Omental fat pad (tissue), 4 donors: ENCODE measurements around the gene EIPR1. TPM values are rescaled to one million over a fixed set of nuclear protein-coding genes. Genes with fewer than 3 reads are reported as not detected.

ENCODE experiments used
- ATAC-seq: fragments of 150-250 bp; one replicate; pipeline ENCODE4 v1.9.1; 2016; ENCODE audit warnings: mild to moderate bottlenecking, moderate library complexity; ENCODE audit not compliant: low FRiP score
- DNase-seq: peaks from one replicate; pipeline ENCODE4 v3.0.0-alpha.2; 2019; ENCODE audit warnings: low spot score
- total RNA-seq, 4 donors: library from RNA; depleted of rRNA; stranded (reverse); fragments of >200 nt; gene quantifications; one replicate each; pipeline ENCODE4 v1.1.0, GENCODE V29; 2016
- TF ChIP-seq, protein P1 (sequence below), 3 donors: fragments of 450-650 bp; IDR thresholded peaks; one replicate each; pipeline ENCODE4 v1.5.1; 2016 to 2017; ENCODE audit warnings: antibody characterized with exemption in 3 of 3, mild to moderate bottlenecking in 3 of 3, moderate library complexity in 2 of 3

EIPR1 gene
- total RNA-seq, 4 donors from 2014 or later: 18.5 to 29.8 (median 21.5) TPM

GRCh38 chr2:3195641-3196476 is 181.8 kb downstream of the EIPR1 start:
- DNase-seq (no peak), ATAC-seq (no peak)
- TF ChIP-seq, protein P1, sequence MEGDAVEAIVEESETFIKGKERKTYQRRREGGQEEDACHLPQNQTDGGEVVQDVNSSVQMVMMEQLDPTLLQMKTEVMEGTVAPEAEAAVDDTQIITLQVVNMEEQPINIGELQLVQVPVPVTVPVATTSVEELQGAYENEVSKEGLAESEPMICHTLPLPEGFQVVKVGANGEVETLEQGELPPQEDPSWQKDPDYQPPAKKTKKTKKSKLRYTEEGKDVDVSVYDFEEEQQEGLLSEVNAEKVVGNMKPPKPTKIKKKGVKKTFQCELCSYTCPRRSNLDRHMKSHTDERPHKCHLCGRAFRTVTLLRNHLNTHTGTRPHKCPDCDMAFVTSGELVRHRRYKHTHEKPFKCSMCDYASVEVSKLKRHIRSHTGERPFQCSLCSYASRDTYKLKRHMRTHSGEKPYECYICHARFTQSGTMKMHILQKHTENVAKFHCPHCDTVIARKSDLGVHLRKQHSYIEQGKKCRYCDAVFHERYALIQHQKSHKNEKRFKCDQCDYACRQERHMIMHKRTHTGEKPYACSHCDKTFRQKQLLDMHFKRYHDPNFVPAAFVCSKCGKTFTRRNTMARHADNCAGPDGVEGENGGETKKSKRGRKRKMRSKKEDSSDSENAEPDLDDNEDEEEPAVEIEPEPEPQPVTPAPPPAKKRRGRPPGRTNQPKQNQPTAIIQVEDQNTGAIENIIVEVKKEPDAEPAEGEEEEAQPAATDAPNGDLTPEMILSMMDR (IDR thresholded peaks at IDR 0.05): no peak

- ATAC-seq: no peak
- TF ChIP-seq, protein P1 (IDR thresholded peaks at IDR 0.05): no peak
Measured at GRCh38 chr2:3194828-3195227, 182.8 kb downstream of the EIPR1 start.

GRCh38 chr2:3193443-3194330 is 183.9 kb downstream of the EIPR1 start:
- TF ChIP-seq, protein P1 (IDR thresholded peaks at IDR 0.05): no peak
- DNase-seq (no peak), ATAC-seq (no peak)

More at GRCh38 chr2:3194828-3195227, 182.8 kb downstream of the EIPR1 start:
- no peak for DNase-seq

- ATAC-seq (no peak), DNase-seq (no peak)
- TF ChIP-seq, protein P1 (IDR thresholded peaks at IDR 0.05): no peak
Measured at GRCh38 chr2:3192920-3193319, 184.7 kb downstream of the EIPR1 start.

DNA sequence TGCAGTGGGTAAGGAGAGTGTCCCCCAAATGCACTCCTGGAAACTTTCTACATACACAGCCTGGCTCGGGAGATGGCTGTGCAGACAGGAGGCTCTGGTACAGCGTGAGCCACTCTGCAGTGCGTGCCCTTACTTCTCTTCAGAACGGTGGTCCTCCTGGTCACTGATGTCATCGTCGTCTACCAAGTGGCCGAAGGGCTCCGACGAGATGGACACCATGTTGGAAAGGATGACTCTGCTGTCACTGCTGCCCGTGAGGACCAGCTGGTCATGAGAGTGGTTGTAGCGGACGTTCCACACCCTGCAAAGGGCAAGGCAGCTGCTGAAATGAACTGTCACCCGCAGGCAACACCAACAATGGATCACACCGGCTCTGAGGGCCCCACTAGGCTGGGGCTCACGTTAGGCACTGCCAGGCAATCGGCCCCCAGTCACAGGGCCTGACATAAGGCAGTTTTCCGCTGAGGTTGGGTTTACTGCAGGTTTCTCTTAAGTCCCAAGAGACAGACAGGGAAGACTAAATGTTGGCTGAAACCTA is 185.3 kb downstream of the EIPR1 start:
- DNase-seq (no peak), ATAC-seq (no peak)
- TF ChIP-seq, protein P1 (IDR thresholded peaks at IDR 0.05): no peak

- TF ChIP-seq, protein P1 (IDR thresholded peaks at IDR 0.05): no peak
- DNase-seq (no peak), ATAC-seq (no peak)
Measured at GRCh38 chr2:3189961-3190360, 187.7 kb downstream of the EIPR1 start.
